Astrocyte of the spinal cord (primary cell): ENCODE data around the gene OSTN.

ENCODE experiments used
- DNase-seq: peaks from one replicate; pipeline ENCODE4 v3.0.0; 2011; ENCODE audit warnings: low read depth, low spot score
- H3K4me3 ChIP-seq: 2 replicates; pipeline ENCODE4 v1.5.1; 2011; ENCODE audit warnings: low read depth, mild to moderate bottlenecking, low read length, moderate library complexity
- CTCF ChIP-seq: IDR thresholded peaks from 2 replicates; pipeline ENCODE4 v1.5.1; 2012; ENCODE audit warnings: low read depth, mild to moderate bottlenecking, low read length, inconsistent platforms
- in situ Hi-C: cut with HindIII; loops from 2 replicates; pipeline ENCODE4 v1.10.0; 2017; ENCODE audit warnings: low sequenced_read_pairs

The OSTN gene

GRCh38 chr3:191254098-191254873 is 55.2 kb downstream of the OSTN start:
- no peak for DNase-seq
- H3K4me3 ChIP-seq, result no peak overlapping the region
- in situ Hi-C loops, result no loop called here
- no peak for TF ChIP-seq CTCF

GRCh38 chr3:191255156-191255555 is 56.1 kb downstream of the OSTN start:
- in situ Hi-C loops, result no loop called here
- H3K4me3 ChIP-seq, result no peak overlapping the region
- TF ChIP-seq CTCF, result no peak
- no peak for DNase-seq

GRCh38 chr3:191256405-191256804 is 57.4 kb downstream of the OSTN start:
- H3K4me3 ChIP-seq, result no peak overlapping the region
- DNase-seq, result no peak
- in situ Hi-C loops, result no loop called here
- TF ChIP-seq CTCF, result no peak

GRCh38 chr3:191257286-191257685 is 58.2 kb downstream of the OSTN start:
- TF ChIP-seq CTCF, result no peak
- in situ Hi-C loops, result no loop called here
- DNase-seq, result no peak
- no peak overlapping the region for H3K4me3 ChIP-seq

- TF ChIP-seq CTCF, result no peak
- in situ Hi-C loops, result no loop called here
- DNase-seq, result no peak
- no peak overlapping the region for H3K4me3 ChIP-seq
Measured at GRCh38 chr3:191259486-191259885, 60.4 kb downstream of the OSTN start.

- in situ Hi-C loops, result no loop called here
- H3K4me3 ChIP-seq, result no peak overlapping the region
- no peak for DNase-seq
- TF ChIP-seq CTCF, result no peak
Measured at GRCh38 chr3:191260431-191261303, 61.6 kb downstream of the OSTN start.
